Stimulated activated CD4-positive, alpha-beta T cell treated with anti-CD3 and anti-CD28 coated beads, Interleukin-1b, Interleukin-23, amount 100 ng/mL, for 48 hours (primary cell): ENCODE results near the gene ARF3.

ENCODE experiments used
- DNase-seq: peaks from one replicate; pipeline ENCODE4 v3.0.0-alpha.2; 2020

The ARF3 gene

DNA sequence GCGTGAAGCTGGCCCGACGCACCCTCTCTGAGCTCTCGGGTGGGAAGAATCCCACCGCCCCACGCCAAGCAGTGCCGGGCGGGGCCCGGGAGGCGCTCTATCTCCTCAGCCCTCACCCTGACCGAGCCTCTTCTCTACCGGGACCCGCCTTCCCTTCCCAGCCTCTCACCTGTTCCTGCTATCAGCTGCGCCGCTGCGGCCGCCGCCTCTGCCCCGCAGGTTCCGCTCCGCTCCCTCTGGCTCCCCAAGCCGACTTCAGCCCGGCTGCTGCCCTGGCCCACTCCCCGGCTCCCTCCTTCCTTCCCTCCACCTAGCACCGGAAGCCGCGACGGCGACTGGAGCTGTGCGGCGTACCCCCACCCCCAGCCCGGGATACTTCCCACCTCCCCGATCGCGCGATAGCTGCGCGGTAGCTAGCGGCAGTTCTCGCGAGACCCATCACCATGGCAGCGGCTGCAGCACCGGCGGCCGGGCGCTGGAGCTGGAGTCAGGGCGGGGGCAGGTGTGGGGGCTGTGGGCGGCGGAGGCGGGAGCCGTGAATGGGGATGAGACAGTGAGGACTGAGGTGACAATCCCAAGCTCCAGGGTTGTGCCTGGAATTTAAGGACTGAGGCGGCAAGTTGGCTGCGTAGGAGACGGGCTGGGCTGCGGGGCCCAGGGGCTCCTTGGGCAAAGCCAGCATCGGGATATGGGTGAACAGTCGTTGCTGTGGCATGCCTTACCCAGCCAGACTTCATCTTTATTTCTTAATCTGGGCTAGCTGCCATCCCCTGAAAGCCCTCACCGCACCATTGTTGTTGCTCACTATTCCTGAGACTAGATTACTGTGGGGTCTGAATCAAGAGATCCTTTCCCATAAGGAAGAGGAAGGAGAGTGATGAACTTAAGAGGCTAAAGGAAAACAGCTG is at the start of gene ARF3:
Gene ARF3 (minus strand): TSS at position 347 of the 908 bp plus-strand sequence. CDS start 16,392 bp downstream, outside the sequence.
- peak; percentile 92 for DNase-seq

DNA sequence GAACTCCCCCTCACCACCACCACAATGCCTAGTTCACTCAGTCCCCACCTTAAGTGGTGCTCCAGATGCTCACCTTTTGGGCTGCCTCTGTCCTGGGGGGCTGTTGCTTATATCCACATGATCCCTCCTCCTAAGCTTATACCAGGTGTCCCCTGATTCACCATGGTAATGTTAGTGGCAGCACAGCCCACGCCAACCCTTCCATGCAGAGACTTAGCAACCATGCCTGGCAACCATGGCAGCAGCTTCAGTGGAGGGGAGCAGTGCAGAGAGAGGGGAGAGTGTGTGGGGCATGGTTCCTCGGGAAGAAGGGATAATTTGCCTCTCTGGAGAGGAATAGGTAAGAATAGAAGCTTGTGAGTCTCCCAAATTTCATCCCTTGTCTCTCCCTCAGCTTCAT is 43.1 kb upstream of the ARF3 start:
- DNase-seq: no peak

DNA sequence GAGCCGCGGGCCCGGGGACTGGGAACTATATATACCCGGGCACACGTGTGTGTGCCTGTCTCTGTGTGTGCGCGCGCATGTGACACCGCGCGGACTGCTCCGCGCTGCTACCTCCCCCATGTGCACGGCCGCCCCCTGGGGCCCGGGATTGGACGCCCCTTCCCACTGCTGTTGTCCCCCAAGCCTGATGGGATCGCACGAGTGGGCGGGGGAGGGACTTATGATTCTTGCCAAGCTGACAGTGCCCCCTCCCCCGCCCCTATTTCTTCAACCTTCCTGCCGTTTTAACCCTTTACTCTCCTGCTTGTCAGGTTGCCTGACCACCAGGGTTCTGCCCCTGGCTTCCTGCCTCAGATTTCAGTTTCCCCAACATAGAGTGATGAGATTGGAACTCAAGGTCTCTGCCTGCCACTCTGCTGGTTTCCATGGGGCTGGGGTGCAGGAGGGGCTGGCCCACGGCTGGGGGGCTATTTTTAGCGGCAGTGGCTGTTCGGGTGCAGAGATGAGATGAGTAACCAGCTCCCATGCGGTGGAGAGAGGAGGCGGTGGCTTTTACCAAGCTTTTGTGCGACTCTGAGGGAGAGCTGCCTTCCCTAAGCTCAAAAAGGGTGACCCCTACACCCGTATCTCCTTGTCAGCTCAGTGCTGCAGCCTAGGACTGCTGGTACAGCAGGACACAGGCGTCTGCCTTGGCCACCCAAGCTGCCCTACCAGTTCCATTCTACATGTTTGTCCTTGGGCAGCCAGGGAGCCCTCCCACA is 42.3 kb upstream of the ARF3 start, which contains the start of gene DDN:
Gene DDN (minus strand): TSS at position 5 of the 761 bp plus-strand sequence. CDS start 88 bp downstream, outside the sequence.
- DNase-seq: peak; percentile 50

DNA sequence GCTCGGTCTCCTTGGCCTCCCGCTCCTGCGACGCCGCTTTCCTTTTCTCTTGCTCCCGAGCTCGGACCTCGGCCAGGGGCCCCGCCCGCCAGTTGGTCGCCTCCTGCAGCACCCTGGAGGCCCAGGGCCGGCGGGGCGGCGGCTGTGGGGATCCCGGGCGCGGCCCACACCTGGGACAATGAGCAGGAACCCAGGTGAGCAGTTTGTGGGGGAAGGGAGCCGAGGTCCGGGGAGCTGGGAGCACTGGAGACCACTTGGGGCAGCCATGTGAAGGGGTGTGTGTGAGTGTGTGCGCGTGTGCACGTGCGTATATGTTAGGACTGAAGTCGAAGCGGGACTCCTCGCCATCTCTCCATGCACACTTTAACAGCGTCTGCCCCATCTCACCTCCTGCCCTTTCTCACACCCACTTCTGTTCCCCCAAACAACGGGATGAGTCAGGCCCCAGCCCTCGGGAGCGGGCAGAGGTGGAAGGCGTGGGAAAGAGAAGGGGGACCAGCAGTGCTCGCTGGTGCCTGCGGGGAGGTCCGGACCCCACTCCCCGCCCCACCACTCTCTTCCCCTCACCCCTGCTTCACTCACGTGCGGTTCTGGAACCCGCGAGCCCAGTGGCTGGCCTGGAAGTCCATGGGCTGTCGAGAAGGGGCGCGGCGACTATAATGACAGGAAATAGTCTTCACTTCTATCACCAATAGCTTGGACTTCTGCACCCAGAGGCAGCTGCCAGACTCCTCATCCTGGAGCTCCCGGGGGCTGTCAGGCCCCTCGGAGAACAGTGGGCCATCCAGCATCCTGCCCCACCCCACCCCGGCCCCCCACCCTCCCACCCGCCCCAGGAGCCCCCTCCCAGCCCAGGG is 41.4 kb upstream of the ARF3 start:
- DNase-seq: peak; percentile 13

DNA sequence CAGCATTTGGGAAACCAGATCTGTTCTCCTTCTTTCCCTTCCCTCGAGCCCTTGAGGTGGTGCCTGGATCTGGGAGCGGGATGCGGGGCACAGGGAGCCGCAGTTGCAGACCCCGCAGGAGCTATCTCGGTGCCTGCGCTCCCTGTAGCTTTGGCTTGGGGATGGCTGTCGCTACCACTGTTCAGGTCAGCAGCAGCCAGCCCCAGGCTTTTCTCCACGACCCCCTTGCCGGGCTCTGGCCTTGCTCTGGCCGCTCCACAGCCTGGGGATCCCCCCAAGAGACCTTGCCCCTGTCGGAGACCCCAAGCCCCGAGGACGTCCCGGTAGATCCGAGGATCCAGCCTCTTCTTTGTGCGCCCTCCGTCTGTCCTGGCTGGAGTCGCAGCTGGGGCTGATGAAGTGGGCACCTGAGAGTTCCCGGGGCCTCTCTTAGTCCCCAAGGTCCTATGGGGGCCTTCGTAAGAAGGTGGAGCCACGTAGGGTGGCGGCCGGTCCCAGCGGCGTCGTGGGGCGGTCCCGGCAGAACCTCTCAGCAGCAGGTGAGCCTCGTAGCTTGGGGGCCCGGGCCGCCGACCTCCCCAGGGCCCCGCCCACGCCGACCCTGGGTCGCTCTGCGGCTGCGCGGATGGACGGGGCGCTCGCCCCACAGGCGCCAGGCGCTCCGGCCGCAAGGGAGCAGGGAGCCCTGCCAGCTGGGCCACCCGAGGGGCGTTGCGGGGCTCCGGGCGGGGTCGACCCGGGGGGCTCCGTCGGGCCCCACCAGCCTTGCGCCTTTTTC is 40.6 kb upstream of the ARF3 start:
- DNase-seq: no peak

DNA sequence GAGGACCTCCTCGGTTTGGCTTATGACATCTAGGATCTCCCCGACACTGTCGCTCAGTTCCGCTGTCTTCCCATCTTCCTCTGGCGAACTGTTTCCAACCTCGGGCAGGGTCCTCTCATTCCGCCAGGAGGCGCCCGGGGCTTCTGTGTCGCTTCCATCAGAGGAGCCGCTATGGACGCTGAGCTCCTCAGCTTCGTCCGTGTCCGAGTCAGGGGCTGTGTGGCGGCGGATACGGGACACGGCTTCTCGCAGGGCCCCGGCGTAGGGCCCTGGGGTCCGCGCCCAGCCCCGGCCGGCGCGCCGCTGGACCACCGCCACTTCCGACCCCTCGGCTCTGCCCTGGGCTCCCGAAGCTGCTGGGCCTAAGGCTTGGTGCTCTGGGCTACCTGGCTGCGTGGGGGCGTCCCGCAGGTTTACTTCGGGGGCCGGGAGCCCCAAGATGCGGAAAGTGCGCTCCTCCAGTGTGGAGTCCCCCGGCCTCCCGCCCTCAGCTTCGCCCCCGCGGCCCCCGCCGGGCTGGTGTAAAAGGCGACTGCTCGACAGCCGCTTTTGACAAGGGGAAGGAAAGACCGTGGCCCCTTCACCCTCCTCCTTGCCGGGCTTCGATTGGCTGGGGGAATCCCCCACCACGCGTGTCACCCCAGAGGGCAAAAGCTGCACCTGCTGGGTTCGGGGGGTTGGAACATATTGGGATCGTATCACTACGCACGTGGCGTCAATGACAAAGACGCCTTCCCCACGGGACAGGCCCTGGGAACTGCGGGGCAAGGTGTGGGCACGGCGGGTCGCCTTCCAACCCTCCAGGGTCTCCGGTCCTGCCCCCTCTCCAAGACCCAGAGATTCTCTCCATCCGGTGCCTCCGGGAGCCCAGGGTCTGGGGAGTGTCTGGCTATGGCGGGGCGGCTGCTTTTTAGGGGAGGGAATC is 39.8 kb upstream of the ARF3 start:
- peak; percentile 62 for DNase-seq

DNA sequence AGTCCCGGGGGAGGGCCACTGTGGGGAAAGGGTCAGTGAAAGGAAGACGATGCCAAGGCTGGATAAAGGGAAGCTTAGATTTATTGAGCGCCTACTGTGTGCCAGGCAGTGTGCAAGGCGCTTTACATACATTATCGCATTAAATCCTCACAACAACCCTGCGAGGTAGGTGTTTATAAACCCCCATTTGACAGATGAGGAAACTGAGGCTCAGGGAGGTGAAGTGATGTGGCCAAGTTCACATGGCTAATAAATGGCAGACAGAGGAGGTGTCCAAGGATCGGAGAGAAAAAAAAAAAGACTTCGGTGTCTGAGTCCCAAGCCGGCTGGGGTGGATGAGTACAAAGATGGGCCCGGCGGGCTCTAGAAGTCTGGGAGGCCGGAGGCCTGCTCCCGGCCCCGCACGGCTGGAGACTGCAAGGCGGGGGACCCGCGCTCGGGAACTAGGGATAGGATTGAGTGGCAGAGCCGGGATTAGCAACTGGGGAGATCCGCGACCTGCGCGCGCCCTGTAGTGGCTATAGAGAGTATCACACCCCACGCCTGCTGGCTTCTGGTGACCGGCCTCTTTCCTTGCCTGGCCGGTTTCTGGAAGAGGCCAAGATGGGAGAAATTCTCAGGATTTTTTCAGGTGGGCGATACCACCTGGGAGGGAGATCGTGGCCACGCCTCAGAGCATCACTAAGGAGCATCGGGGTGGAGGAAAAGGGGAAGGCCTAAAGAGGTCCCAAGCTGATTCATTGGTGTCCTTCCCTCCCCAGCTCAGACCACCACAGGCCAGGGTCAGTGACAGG is 38.0 kb upstream of the ARF3 start:
- DNase-seq: peak; percentile 44

DNA sequence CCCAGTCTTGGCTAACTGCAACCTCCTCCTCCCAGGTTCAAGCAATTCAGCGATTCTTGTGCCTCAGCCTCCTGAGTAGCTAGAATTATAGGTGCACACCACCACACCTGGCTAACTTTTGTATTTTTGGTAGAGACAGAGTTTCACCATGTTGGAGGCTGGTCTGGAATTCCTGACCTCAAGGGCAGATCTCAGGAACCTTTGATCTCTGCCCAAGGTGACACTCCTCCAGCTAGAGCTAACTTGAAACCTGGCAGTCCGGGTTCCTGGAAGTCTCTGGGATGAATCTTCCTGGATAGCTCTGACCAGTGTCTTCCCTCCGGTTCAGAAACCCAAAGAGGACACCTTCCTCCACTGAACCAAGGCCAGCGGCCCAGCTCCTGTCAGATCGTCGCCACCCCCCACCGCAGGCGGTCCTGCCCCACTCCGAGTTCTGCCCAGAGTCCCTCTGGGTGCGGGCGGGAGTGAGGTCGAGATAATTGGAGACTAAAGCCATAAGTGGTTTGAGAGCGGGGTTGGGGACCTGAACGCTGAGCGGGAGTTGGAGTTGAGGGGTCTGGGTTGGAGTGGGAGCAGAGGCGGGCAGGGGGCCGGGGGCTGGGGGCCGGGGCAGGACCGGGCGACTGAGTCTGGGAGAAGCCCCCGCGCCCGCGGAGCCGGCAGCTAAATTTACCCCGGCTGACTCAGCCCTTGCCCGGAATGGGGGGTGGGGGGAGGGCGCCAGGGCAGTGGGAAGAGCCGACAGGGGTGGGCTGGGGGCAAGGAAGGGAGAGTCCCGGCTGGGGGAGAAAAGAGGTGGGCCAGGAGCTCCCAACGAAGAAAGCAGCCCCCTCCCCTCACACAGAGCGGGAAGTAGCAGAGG is 37.2 kb upstream of the ARF3 start:
- DNase-seq: no peak

DNA sequence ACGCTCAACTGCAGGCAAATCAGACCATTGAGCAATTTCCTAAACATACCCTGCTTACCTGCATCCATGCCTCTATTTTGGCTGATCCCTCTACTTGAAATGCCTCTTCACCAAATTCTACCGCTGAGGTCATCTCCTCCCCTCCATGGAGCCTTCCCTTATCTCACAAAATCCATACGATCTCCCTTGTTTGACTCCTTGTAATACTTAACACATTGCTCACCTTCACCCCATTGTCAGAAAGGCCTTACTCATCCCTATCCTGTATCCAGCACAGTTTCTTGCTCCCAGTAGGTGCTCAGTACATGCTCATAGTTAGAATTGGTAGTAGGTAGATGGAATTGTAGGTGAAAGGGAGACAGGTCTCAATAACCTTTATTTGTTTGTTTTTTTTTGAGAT is 36.5 kb upstream of the ARF3 start:
- no peak for DNase-seq

DNA sequence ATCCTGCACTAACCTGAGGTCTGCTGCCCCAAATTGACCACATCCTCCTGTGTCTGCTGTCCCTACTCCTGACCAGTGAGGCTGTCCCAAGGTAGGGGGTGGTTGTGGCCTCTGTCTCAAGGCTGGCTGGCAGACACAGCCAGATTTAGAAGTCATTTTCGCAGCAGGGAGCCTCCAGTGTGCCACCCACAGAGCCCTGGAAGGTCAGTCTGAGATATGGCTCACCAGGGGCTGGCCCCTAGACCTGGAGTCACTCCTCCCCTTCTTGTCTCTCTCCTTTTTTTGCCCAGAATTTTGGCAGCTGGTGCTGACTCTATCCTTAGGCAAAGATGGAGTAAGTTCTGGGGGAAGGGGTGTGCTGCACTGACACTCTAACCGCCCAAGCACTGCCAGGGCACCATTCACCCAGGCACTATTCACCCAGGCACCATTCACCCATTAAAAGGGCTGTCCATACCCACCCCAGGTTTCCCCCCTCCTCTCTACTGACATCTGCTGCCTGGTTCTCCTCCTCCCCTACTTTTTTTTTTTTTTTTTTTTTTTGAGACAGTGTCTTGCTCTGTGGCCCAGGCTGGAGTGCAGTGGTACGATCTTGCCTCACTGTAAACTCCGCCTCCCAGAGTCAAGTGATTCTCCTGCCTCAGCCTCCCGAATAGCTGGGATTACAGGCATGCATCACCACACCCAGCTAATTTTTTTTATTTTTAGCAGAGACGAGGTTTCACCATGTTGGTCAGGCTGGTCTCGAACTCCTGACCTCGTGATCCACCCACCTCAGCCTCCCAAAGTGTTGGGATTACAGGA is 34.2 kb upstream of the ARF3 start:
- no peak for DNase-seq

DNA sequence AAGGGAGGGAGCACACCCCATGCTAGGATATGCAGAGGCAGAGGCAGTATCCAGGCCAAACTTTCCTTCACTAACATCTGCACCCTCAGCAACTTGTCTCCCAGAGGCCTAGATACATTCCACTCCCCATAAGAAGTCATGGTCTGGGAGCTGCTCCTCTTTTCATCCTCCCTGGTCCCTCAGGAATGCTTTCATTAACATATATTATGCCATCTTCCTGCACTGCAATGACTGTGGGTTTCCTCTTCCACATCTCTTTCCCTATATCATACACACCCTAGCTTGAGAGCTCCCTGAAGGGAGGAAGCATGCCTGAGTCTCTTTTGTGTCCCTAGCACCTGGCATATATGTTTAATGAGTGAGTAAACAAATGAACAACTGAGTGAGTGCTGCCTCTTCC is 33.3 kb upstream of the ARF3 start:
- DNase-seq: no peak

DNA sequence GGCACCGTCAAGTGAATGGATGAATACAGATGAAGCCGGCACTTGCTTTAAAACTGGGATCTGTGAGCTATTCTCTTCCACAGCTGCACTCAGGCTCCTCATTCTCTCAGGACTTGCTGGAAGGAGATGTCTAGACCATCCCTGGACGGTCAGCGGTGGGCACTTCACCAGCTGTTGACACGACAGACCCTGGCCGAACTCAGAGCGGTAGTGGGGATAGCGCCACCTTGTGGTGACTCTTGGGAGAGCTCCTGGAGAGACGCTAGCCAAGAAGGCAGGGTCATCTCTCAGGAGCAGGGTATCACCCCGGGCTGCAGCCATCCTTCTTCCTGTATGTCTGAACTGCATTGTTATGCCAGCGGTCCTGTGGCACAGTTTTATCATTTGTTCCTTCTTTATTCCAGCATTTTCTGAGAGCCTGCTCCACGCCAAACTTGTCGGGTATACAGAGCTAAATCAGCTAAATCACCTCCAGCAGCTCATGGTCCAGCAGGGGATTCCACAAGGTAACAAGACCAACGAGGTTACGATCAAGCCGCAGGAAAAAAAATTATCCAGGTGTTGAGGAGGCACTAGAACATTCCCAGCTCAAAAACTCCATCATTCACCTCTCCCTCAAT is 30.9 kb upstream of the ARF3 start:
- peak; percentile 72 for DNase-seq

DNA sequence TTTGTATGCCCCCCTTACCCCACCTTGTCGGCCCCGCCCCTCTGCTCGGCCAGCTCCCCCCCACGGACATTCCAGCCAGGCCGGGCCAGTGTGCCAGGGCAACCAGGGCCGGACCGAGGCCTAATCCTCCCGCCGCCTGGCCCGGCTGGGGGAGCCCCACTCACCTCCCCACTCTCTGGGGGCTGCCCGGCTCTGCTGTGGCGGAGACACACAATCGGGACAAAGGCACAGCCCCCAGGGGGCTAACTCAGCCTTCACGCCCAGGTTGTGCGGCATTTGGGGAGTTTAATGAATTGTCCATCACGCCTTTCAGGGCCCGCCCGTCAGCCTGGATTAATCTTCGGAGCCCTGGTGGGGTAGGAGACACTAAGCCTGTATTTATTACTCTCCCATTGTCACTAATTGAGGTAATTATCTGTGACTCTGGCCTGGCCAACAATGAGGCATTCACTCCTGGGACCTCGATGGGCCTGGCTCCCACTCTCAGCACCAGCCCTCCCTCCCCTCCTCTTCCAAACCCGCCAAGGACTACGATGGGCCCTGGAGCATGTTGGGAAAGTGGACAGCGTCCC is 29.5 kb upstream of the ARF3 start:
- DNase-seq: no peak

DNA sequence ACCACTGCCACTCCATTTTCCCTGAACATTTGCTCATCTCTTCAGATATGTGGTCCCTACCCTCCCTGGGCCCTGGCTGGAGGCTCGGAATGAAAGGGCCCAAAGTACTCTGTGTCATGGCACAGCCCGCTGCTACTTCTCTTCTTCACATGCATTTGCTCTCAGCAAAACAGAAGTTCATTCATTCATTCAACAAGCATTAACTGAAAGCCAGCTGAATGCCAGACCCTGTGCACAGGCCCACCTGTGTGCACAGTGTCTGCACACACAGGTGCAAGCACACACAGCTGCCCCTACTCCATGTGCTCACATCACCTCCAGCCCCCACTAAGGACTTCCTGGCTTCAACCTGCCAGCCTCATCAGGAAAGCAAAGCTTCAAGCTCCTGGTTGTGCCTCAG is 28.6 kb upstream of the ARF3 start:
- DNase-seq: no peak

DNA sequence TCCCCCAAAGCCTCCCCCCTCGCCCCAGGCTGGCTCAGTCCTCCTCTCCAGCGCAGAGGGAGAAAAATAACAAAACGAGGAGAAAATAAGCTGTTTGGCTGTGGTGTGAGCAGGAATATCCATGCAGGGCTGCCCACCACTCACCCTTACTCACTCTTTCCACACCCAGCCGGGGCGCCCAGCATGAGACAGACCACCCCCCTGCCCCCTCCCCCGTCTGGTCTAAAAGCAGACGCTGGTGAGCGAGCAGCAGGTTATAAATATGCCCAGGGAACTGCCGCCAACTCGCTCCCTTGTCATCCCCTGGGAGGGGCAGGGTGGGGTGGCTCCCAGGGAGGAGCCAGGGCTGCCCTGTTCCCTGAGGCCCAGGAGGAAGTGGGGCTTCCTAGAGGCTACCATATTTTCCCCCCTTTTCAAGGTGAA is 28.2 kb upstream of the ARF3 start:
- no peak for DNase-seq

DNA sequence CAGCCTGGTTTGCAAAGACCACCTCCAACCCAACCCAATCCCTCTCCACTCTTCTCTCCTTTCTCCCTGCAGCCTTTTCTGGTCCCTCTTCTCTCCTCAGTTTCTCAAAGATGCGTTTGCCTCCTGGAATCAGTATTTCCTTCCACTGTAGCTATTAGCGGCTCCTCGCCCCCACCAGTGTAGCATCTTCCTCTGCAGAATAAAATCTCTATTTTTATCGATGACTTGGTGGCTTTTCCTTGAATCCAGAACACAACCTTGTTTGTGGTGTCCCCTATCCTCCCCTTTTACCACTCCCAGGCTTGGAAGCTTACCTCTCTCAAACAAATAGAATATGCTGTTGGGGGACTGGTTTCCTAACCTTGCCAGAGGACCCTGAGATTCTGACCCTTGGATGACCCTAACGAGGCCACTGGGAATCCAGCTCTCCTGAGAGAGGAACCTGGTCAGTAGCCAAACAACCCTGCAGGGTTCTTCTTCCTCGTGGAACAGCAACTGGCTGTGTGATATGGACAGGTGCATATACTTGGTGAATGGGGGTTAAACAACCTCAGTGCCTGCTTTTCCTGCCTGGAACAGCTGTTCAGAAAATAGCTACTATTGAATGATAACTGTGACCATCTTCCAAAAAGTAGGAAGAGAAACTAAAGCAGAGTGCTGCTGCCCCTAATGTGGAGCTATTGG is 25.3 kb upstream of the ARF3 start:
- no peak for DNase-seq

DNA sequence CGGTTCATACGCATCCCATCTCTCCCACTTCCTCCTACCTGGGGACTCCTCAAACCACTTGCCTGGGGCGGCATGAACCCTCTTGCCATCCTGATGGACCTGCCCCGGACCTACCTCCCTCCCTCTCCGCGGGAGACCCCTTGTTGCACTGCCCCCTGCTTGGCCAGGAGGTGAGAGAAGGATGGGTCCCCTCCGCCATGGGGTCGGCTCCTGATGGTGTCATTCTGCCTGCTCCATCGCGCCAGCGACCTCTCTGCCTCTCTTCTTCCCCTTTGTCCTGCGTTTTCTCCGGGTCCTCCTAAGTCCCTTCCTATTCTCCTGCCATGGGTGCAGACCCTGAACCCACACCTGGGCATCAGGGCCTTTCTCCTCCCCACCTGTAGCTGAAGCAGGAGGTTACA is 24.5 kb upstream of the ARF3 start:
- DNase-seq: no peak
